Kidney epithelial cell (primary cell): Measurements from ENCODE around the gene HSD17B2. TPM values are rescaled to one million over a fixed set of nuclear protein-coding genes. Genes with fewer than 3 reads are reported as not detected.

Experiments used
- DNase-seq: peaks from one replicate; pipeline ENCODE4 v3.0.0-alpha.2; 2010; ENCODE audit warnings: low read depth
- H3K27me3 ChIP-seq: 2 replicates; pipeline ENCODE4 v1.6.0; 2011; ENCODE audit warnings: low read length; ENCODE audit not compliant: control insufficient read depth, insufficient read depth
- H3K36me3 ChIP-seq: 2 replicates; pipeline ENCODE4 v1.5.1; 2011; ENCODE audit warnings: low read length; ENCODE audit not compliant: control insufficient read depth, insufficient read depth
- H3K4me3 ChIP-seq: 2 replicates; pipeline ENCODE4 v1.5.1; 2011; ENCODE audit warnings: low read depth, mild to moderate bottlenecking, control low read depth, low read length
- CTCF ChIP-seq: IDR thresholded peaks from 2 replicates; pipeline ENCODE4 v1.5.1; 2011; ENCODE audit warnings: mild to moderate bottlenecking, moderate library complexity, low read length, control low read depth, inconsistent platforms; ENCODE audit not compliant: insufficient read depth, poor library complexity, severe bottlenecking
- total RNA-seq: library from RNA; depleted of rRNA; stranded (reverse); fragments of >200 nt; gene quantifications from 2 replicates; pipeline ENCODE4 v1.2.3, GENCODE V29; 2015

Gene HSD17B2
- total RNA-seq, 1 donor from 2014 or later: not detected

- Histone ChIP-seq H3K4me3 (no peak overlapping the region), H3K27me3 (peaks cover 2% of the 10 kb centered on the region), H3K36me3 (no peaks in the 10 kb centered on the region)
- TF ChIP-seq CTCF: no peak
- DNase-seq: no peak
Observed at GRCh38 chr16:82020051-82020450, 15.0 kb upstream of the HSD17B2 start.

DNA sequence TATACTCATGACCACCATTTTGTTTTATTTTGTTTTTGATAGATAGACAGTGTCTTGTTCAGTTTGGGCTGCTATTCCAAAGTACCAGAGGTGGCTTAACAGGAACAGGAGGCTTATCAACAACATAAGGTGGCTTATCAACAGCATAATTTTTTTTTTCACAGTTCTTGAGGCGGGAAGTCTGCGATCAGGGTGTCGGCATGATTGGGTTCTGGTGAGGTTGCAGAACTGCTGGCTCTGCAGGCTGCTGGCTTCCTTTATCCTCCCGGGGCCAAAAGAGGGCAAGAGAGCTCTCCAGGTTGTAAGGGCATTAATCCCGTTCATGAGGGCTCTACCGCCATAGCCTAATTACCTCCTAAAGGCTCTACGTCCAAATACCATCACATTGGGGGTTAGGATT, 11.8 kb upstream of the HSD17B2 start:
- Histone ChIP-seq H3K36me3 (no peaks in the 10 kb centered on the region), H3K4me3 (no peak overlapping the region), H3K27me3 (peaks cover 2% of the 10 kb centered on the region)
- DNase-seq: no peak
- TF ChIP-seq CTCF: no peak

DNA sequence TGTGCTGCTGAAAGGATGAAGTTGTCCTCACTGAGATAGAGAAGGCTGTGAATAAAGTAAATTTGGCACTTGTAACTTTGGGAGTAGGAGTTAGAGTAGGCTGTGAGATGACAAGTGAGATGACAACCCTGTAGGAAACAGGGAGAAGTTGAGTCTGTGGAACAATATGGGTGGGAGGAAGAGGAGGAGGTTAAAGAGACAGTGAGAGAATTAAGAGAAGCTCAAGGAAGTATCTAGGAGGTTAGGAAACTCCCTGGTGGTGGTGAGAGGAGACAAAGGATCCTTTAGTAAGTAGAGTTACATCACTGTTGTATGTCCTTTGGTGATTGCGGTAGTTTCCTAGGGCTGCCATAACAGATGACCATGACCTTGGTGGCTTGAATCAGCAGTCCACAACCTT, 10.7 kb upstream of the HSD17B2 start:
- H3K4me3 ChIP-seq: no peak overlapping the region
- TF ChIP-seq CTCF: no peak
- H3K27me3 ChIP-seq: peaks cover 2% of the 10 kb centered on the region
- DNase-seq: no peak
- H3K36me3 ChIP-seq: no peaks in the 10 kb centered on the region

DNA sequence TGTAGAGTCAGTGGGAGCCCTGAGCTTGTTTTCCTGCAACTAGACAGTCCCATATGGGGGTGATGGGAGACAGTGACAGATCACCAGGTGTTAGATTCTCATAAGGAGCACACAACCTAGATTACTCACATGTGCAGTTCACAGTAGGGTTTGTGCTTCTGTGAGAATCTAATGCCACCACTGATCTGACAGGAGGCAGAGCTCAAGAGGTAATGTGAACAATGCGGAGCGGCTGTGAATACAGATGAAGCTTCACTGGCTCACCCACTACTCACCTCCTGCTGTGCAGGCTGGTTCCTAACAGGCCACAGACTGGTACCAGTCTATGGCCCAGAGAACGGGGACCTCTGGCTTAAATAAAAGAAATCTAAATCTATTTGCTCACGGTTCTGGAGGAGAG, 10.2 kb upstream of the HSD17B2 start:
- Histone ChIP-seq H3K27me3 (peaks cover 2% of the 10 kb centered on the region), H3K4me3 (no peak overlapping the region), H3K36me3 (no peaks in the 10 kb centered on the region)
- TF ChIP-seq CTCF: no peak
- no peak for DNase-seq

DNA sequence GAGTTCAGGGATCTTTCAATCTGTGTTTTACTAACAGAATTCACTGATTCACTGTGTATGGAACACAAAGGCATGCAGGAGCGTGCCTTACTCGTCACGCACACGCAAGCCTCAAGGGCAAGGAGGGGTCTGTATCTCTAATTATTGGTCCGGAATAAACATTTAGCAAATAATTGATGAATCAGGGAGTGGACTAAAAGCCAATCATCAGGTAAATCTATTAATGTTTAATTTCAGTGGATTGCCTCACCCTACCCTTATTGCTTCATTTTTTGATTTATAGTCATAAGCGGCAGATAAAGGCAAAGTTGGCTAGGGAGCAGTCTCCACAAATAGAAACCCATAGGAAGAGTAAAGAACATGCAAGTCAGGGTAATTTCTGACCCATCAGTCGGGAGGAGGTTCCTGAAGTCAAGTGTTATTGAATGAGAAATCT, 7.4 kb upstream of the HSD17B2 start:
- no peak for DNase-seq
- no peaks in the 10 kb centered on the region for H3K36me3 ChIP-seq
- no peak for TF ChIP-seq CTCF
- peaks cover 2% of the 10 kb centered on the region for H3K27me3 ChIP-seq
- no peak overlapping the region for H3K4me3 ChIP-seq
